Large intestine (tissue), 3 donors: Measurements from ENCODE around the gene CD69. TPM values are rescaled to one million over a fixed set of nuclear protein-coding genes. Genes with fewer than 3 reads are reported as not detected.

ENCODE experiments used
- DNase-seq, 2 donors: peaks; one replicate each; pipeline versions ENCODE4 v3.0.0 to v3.0.0-alpha.2; 2013
- H3K27ac ChIP-seq: one replicate; pipeline ENCODE4 v1.5.1; 2013; ENCODE audit warnings: low read length
- H3K27me3 ChIP-seq: 2 replicates; pipeline ENCODE4 v1.6.1; 2013; ENCODE audit warnings: low read length; ENCODE audit not compliant: control insufficient read depth, insufficient read depth
- H3K36me3 ChIP-seq: 2 replicates; pipeline ENCODE4 v1.6.1; 2013; ENCODE audit warnings: low read length; ENCODE audit not compliant: control insufficient read depth, insufficient read depth
- H3K4me1 ChIP-seq: one replicate; pipeline ENCODE4 v1.6.1; 2013; ENCODE audit warnings: low read length; ENCODE audit not compliant: control insufficient read depth, insufficient read depth
- H3K4me3 ChIP-seq: one replicate; pipeline ENCODE4 v1.5.1; 2013; ENCODE audit warnings: low read length
- H3K9me3 ChIP-seq: one replicate; pipeline ENCODE4 v1.6.1; 2013; ENCODE audit warnings: mild to moderate bottlenecking, low read depth, low read length, moderate library complexity; ENCODE audit not compliant: control insufficient read depth
- WGBS: methylation state at CpG from one replicate; pipeline ENCODE4 v1.1.5; 2013; ENCODE audit warnings: low lambda C conversion rate; ENCODE audit not compliant: insufficient coverage; 5-methylcytosine and 5-hydroxymethylcytosine counted together
- polyA plus RNA-seq: library from polyadenylated mRNA; unstranded; fragments of 120-200 nt; gene quantifications from one replicate; pipeline ENCODE4 v1.2.1, GENCODE V29; 2013

Gene CD69
- polyA plus RNA-seq, 1 donor = 12.3 TPM

- Histone ChIP-seq H3K4me1 (no peaks in the 10 kb centered on the region), H3K4me3 (no peak overlapping the region), H3K36me3 (no peaks in the 10 kb centered on the region), H3K27me3 (no peaks in the 10 kb centered on the region), H3K27ac (no peak overlapping the region), H3K9me3 (no peaks in the 10 kb centered on the region)
- 100% methylated on average over 1 of the region's 2 CpGs for WGBS
- DNase-seq = no peak
Measured at GRCh38 chr12:9781360-9781759, 20.7 kb upstream of the CD69 start.

GRCh38 chr12:9779209-9779608, 18.5 kb upstream of the CD69 start:
- no peak overlapping the region for H3K27ac ChIP-seq
- no peaks in the 10 kb centered on the region for H3K4me1 ChIP-seq
- DNase-seq = no peak
- 65% methylated on average over 3 of the region's 4 CpGs for WGBS
- H3K4me3 ChIP-seq = no peak overlapping the region
- H3K36me3 ChIP-seq = no peaks in the 10 kb centered on the region
- H3K27me3 ChIP-seq = no peaks in the 10 kb centered on the region
- H3K9me3 ChIP-seq = no peaks in the 10 kb centered on the region

GRCh38 chr12:9776781-9777180, 16.1 kb upstream of the CD69 start:
- Histone ChIP-seq H3K4me1 (no peaks in the 10 kb centered on the region), H3K4me3 (no peak overlapping the region), H3K27me3 (no peaks in the 10 kb centered on the region), H3K9me3 (no peaks in the 10 kb centered on the region), H3K36me3 (no peaks in the 10 kb centered on the region), H3K27ac (no peak overlapping the region)
- WGBS = 64% methylated on average over 2 of the region's 3 CpGs
- no peak for DNase-seq

GRCh38 chr12:9773216-9773877, 12.6 kb upstream of the CD69 start:
- no peaks in the 10 kb centered on the region for H3K27me3 ChIP-seq
- no peaks in the 10 kb centered on the region for H3K9me3 ChIP-seq
- no peak overlapping the region for H3K4me3 ChIP-seq
- WGBS = 83% methylated on average over 1 of the region's 2 CpGs
- H3K27ac ChIP-seq = no peak overlapping the region
- no peaks in the 10 kb centered on the region for H3K36me3 ChIP-seq
- DNase-seq = no peak
- H3K4me1 ChIP-seq = no peaks in the 10 kb centered on the region

GRCh38 chr12:9763025-9763424, 2.3 kb upstream of the CD69 start:
- no peaks in the 10 kb centered on the region for H3K36me3 ChIP-seq
- no peaks in the 10 kb centered on the region for H3K4me1 ChIP-seq
- no peak overlapping the region for H3K4me3 ChIP-seq
- no peak overlapping the region for H3K27ac ChIP-seq
- H3K27me3 ChIP-seq = no peaks in the 10 kb centered on the region
- no peaks in the 10 kb centered on the region for H3K9me3 ChIP-seq
- 67% methylated on average over 1 of the region's 2 CpGs for WGBS
- no peak for DNase-seq

- Histone ChIP-seq H3K27me3 (no peaks in the 10 kb centered on the region), H3K4me3 (no peak overlapping the region), H3K27ac (no peak overlapping the region), H3K9me3 (no peaks in the 10 kb centered on the region), H3K4me1 (no peaks in the 10 kb centered on the region), H3K36me3 (no peaks in the 10 kb centered on the region)
- WGBS = 100% methylated on average over 4 of the region's 5 CpGs
- DNase-seq = no peak
Measured at GRCh38 chr12:9762369-9762768, 1.7 kb upstream of the CD69 start.

- H3K27ac ChIP-seq = peak overlapping the region; percentile 1
- DNase-seq = no peak
Measured at GRCh38 chr12:9761419-9761781, 699 bp upstream of the CD69 start.

GRCh38 chr12:9760120-9760519, 581 bp downstream of the CD69 start:
- Histone ChIP-seq H3K27ac (no peak overlapping the region), H3K4me1 (no peaks in the 10 kb centered on the region), H3K27me3 (no peaks in the 10 kb centered on the region), H3K36me3 (no peaks in the 10 kb centered on the region), H3K9me3 (no peaks in the 10 kb centered on the region), H3K4me3 (no peak overlapping the region)
- no peak for DNase-seq
- WGBS = no CpG with 5 or more reads among the region's 1 CpG

More at GRCh38 chr12:9761419-9761781, 699 bp upstream of the CD69 start:
- H3K4me3 ChIP-seq = no peak overlapping the region
- no peaks in the 10 kb centered on the region for H3K36me3 ChIP-seq
- H3K4me1 ChIP-seq = no peaks in the 10 kb centered on the region
- H3K9me3 ChIP-seq = no peaks in the 10 kb centered on the region
- H3K27me3 ChIP-seq = no peaks in the 10 kb centered on the region
- 70% methylated on average over 3 of the region's 4 CpGs for WGBS

- H3K36me3 ChIP-seq = no peaks in the 10 kb centered on the region
- H3K4me3 ChIP-seq = no peak overlapping the region
- H3K4me1 ChIP-seq = no peaks in the 10 kb centered on the region
- H3K9me3 ChIP-seq = no peaks in the 10 kb centered on the region
- no peaks in the 10 kb centered on the region for H3K27me3 ChIP-seq
- DNase-seq = no peak
- H3K27ac ChIP-seq = no peak overlapping the region
- 100% methylated on average over 1 of the region's 1 CpG for WGBS
Measured at GRCh38 chr12:9759694-9760093, 1.0 kb downstream of the CD69 start.

GRCh38 chr12:9758119-9758518, 2.6 kb downstream of the CD69 start:
- Histone ChIP-seq H3K36me3 (no peaks in the 10 kb centered on the region), H3K4me1 (no peaks in the 10 kb centered on the region), H3K4me3 (no peak overlapping the region), H3K9me3 (no peaks in the 10 kb centered on the region), H3K27ac (no peak overlapping the region), H3K27me3 (no peaks in the 10 kb centered on the region)
- 92% methylated on average over 2 of the region's 3 CpGs for WGBS
- no peak for DNase-seq

GRCh38 chr12:9757433-9758025, 3.2 kb downstream of the CD69 start:
- DNase-seq = no peak
- Histone ChIP-seq H3K27ac (no peak overlapping the region), H3K4me3 (no peak overlapping the region), H3K36me3 (no peaks in the 10 kb centered on the region), H3K27me3 (no peaks in the 10 kb centered on the region), H3K4me1 (no peaks in the 10 kb centered on the region), H3K9me3 (no peaks in the 10 kb centered on the region)
- 90% methylated on average over 2 of the region's 5 CpGs for WGBS
